Inflammatory macrophage treated with lipopolysaccharide for 4 hours (primary cell): ENCODE results near the gene FRMD4A.
"Not testable (repeated sequence)": the region's sequence is repeated elsewhere in the genome, so short reads cannot be mapped to it uniquely, and the experiment has no call there.

Experiments used
- DNase-seq: peaks from one replicate; pipeline ENCODE4 v3.0.0-alpha.2; 2020

Gene FRMD4A

DNA sequence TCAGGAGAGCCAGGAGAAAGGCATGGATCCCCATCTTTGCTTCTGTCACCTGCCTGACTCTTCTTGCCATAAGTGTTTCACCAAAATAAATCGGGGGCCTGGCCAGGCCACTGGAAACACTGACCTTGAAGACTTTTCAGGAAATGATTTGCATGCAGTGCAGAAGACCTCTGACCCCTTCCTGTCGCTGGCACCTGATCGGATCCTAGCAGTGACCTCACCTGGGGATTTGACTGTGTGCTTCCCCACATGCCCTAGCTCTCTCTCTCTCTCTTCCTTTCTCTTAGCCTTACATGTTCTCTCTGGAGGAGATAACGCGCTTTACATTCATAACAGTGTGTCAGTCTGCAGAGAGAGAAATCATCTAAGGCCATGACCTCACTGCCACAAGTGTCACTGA lies 500.9 kb downstream of the FRMD4A start:
- no peak for DNase-seq

GRCh38 chr10:13828284-13828683 lies 502.4 kb downstream of the FRMD4A start:
- not testable (repeated sequence) for DNase-seq

- no peak for DNase-seq
These were observed 503.5 kb downstream of the FRMD4A start for GRCh38 chr10:13827076-13827797.

DNA sequence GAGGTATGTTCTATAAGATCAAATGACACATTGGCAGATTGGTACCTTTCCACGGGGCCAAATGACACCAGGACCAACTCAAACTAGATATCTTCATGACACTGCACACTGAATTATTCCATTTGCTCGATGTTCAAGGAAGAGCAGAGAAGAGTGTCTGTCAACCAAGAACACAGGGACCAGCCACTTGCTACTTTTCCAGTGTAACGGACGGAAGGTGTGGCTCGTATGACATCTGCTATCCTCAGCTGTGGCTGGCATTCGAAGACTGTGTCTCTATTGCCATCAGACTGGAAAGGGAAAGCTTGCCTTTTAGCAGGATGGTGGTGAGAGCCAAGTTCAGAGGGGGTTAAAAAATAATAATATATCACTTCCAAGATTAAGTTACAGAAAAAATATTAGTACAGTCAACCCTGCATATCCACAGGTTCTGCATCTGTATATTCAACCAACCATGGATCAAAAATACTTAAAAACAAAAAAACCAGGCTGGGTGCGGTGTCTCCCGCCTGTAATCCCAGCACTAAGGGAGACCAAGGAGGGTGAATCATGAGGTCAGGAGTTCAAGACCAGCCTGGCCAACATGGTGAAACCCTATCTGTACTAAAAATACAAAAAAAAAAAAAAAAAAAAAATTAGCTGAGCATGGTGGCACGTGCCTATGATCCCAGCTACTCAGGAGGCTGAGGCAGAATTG lies 506.9 kb downstream of the FRMD4A start:
- no peak for DNase-seq

DNA sequence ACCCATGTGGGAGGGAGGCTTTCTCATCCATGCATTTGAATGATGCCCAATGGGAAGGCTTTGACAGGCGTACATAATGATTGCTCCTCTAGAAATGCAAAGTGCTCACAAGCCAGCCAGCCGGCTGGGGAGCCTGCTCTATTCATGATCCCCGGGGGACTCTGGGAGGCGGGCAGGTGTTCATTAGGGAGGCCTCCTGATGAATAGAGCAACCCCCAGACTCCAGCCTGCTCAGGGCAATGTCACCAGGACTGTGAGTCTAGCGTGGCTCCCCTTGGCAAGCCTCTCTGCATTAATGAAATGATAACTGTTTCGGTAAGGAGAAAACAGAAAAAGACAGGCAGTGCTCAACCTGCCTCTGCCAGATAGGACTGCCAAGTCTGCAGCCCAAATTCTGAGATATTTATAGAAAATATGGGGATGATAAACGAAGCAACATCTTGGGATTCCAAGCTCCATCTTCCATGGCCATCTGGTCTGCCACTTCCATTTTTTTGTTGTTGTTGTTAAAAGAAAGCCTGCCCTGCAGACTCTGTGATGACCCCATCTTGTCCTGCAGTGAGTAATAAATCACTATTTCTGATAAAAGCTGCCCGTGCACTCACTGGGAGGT lies 507.5 kb downstream of the FRMD4A start:
- no peak for DNase-seq

DNA sequence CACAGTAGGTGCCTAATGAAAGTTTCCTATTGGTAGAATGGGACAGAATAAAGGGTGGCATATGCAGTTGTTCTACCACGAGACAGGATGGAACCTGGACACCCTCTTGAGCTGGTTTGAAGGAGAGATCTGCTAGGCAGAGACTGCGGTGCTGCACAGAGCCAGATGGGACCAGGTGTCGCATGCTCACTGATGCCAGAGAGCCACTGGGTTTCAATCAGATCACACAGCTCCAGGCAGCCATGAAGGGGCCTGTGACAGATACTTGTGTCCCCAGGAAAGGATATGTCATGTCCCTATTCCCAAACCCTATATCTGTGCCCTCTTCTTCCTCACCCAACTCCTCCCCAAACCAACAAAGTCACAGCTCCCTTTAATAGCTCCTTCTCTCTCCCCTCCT lies 508.2 kb downstream of the FRMD4A start:
- DNase-seq, result no peak

DNA sequence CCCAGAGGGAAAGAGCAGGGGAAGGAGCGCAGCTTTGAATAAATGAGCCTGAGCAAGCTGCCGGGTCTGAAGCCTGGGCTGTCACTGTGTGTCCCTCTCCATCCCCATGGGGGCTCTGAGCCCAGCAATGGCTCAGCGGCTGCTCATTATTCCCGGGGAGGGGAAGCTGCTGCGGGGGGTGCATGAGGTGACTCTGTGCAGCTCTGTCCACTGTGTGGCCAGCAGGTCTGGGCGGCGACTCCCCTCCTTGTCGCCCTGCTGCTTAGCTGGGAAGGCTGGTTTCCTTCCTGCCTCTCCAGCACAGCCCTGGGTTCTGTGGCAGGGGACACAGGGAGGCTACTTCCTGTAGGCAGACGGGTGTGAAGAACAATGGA lies 509.8 kb downstream of the FRMD4A start:
- no peak for DNase-seq

DNA sequence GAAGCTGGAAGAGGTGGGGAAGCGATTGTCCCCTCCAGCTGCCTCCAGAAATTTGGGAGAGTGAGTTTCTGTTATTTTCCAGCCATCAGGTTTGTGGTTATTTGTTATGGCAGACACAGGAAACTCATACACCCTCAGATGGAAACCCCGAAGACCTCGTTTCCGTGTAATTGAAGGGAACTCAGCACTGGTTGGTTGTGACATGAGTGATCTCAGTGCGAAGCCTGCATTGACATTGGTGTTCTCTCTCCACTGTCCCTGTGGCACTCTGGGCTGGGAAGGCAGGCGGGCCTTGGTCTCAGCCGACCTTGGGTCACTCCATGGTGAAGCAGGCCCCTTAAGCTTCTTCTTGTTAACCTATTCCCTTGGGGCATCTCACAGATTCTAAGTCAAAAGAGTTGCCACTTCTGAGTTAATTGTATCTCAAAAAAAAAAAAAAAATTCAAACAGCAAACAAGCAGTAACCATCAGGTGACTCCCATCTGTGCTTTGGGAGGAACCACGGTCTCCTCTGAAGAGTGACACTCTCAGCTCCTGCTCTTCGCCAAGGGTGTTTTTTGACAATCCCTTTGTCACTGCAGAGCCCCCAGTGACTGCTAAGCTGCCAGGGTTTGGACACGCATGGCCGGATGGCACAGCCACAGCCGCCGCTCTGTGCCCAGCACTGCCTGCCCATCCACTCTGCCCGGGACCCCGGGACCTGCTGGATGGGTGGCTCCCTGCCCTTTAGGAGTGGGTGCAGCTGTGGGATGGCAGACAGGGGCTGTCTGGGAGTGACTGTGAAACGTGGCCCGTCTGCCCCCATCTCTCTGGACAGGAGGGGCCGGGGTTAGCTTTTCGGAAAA lies 510.4 kb downstream of the FRMD4A start:
- DNase-seq, result peak; percentile 22

- no peak for DNase-seq
These were observed 514.4 kb downstream of the FRMD4A start for GRCh38 chr10:13816195-13816925.

DNA sequence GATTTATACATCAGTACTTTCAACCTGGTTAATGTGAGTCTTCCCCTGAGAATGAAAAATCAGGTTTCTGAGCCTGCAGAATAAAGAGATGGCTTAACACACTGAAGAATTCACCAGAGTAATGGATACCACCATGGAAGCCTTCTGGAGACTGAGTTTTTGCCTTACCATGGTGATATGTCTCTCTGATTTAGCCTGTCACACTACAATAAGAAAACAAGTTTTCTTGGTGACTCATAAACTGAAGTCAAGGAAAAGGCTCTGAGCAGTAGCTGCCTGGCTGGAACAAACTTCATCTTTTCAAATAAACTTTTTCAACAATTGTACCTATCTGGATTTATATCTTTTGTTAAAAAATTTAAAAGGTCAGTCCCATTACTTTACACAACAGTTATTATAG lies 515.0 kb downstream of the FRMD4A start:
- no peak for DNase-seq

DNA sequence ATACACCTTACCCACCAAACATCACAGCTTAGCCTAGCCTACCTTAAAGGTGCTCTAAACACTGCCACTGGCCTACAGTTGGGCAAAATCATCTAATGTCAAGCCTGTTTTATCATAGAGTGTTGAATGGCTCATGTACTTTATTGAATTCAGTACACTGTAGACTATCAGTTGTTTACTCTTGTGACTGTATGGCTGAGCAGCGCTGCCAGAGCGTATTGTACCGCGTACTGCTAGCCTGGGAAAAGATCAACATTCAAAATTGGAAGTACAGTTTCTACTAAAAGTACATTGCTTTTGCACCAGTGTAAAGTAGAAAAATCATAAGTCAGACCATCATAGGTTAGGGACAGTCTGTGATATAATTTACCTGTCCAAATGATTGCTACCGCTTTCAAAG lies 517.2 kb downstream of the FRMD4A start:
- DNase-seq, result no peak

GRCh38 chr10:13812804-13813203 lies 517.9 kb downstream of the FRMD4A start:
- no peak for DNase-seq

DNA sequence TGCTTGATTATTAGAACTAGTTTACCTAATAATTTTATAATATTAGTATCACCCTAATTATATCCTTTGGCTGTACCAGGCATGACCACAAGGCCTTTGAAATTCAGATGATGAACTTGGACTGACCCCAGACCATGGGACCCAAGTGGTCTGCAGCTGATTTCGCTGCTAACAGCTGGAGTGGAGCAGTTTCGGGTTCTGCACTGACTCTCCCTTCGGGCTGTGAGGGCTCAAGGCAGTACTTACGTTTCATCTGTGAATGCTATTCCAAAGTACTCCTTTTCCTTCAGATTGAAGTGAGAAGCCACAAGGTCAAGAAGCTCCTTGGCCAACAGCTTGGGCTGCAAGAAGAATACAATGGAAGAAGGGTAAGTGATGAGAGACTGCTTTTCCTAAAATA lies 520.2 kb downstream of the FRMD4A start:
- no peak for DNase-seq

DNA sequence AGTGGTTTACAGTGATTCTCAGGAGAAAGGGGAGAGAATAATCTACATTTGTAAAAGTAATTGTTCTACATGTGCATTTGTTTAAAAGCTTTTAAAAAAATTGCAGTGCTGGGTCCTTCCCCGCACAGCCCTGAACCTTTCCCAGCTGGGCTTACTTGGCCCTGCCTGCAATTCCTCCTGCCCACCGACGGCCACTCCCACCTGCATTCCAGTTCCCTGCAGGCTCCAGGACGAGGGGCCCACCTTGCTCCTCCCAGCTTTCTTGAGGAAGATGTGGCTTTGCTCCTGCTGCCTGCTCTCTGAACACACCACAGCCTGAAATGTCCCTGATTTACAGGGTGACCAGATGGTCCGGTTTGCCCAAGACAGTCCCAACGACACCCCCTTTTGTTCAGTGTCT lies 521.3 kb downstream of the FRMD4A start:
- DNase-seq, result no peak

- no peak for DNase-seq
These were observed 522.0 kb downstream of the FRMD4A start for GRCh38 chr10:13808556-13809391.

DNA sequence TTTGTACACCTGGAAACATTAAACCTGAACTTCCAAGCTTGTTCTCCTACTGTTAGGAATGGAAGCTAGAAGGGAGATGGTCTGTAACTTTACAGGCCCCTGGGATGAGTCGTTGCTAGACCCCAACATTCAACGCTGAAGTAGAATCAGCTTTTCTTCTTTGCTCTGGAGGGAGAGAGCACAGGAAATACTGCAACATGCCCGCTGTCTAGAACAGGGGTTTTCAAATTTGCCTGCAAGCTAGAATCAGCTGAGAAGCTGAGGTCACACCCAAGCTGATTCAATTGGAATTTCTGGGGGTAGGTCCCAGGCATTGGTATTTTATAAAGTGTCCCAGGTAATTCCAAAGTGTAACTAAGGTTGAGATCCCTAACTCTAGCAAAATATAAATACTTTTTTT lies 524.3 kb downstream of the FRMD4A start:
- no peak for DNase-seq

GRCh38 chr10:13803566-13804554 lies 526.9 kb downstream of the FRMD4A start:
- DNase-seq, result no peak

DNA sequence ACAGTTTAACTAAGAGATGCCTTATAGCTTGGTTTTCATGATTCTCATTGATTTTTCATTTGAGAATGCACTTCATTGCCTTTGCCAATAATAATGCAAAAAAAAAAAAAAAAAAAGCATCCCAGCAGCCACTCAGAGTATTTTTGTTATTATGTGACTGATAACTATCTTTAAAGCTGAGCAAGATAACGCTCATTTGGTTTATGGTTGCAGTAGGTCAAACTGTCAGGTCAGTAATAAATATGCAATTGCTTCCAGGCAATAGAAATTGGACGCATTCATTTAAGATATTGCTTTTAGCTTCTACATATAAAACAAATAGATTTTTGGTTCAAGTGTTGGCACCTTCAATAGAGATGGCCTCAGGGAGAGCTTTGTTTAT lies 528.8 kb downstream of the FRMD4A start:
- no peak for DNase-seq

- no peak for DNase-seq
These were observed 529.4 kb downstream of the FRMD4A start for GRCh38 chr10:13801156-13801906.

GRCh38 chr10:13797164-13797563 lies 533.6 kb downstream of the FRMD4A start:
- DNase-seq, result no peak
